H9 (cell line): Measurements from ENCODE around the gene TDRD5. TPM values are rescaled to one million over a fixed set of nuclear protein-coding genes. Genes with fewer than 3 reads are reported as not detected.

Experiments
- DNase-seq: peaks from one replicate; pipeline ENCODE4 v3.0.0-alpha.2; 2017
- H2AFZ ChIP-seq: one replicate; pipeline ENCODE4 v1.6.1; 2013; ENCODE audit warnings: mild to moderate bottlenecking, low read length, control low read depth, moderate library complexity
- H2AK5ac ChIP-seq: 2 replicates; pipeline ENCODE4 v1.6.1; 2013; ENCODE audit warnings: low read length, control low read depth, mixed read lengths; ENCODE audit not compliant: insufficient read length
- H2BK120ac ChIP-seq: one replicate; pipeline ENCODE4 v1.6.1; 2013; ENCODE audit warnings: low read depth, mild to moderate bottlenecking, low read length, control low read depth, inconsistent platforms; ENCODE audit not compliant: poor library complexity, severe bottlenecking
- H2BK12ac ChIP-seq: 2 replicates; pipeline ENCODE4 v1.6.1; 2013; ENCODE audit warnings: low read length, control low read depth, mixed read lengths, low read depth; ENCODE audit not compliant: insufficient read length
- H2BK15ac ChIP-seq: 2 replicates; pipeline ENCODE4 v1.6.1; 2013; ENCODE audit warnings: low read depth, low read length, control low read depth
- H2BK20ac ChIP-seq: one replicate; pipeline ENCODE4 v1.6.1; 2013; ENCODE audit warnings: low read depth, mild to moderate bottlenecking, low read length, control low read depth, inconsistent platforms; ENCODE audit not compliant: poor library complexity, severe bottlenecking
- H2BK5ac ChIP-seq: 2 replicates; pipeline ENCODE4 v1.6.1; 2013; ENCODE audit warnings: low read length, control low read depth, mixed read lengths; ENCODE audit not compliant: insufficient read length
- H3K14ac ChIP-seq: 2 replicates; pipeline ENCODE4 v1.6.1; 2013; ENCODE audit warnings: low read length, control low read depth; ENCODE audit not compliant: insufficient read depth
- H3K18ac ChIP-seq: 2 replicates; pipeline ENCODE4 v1.6.1; 2013; ENCODE audit warnings: low read depth, mild to moderate bottlenecking, mixed read lengths, low read length, control low read depth; ENCODE audit not compliant: insufficient read length
- H3K23ac ChIP-seq: 2 replicates; pipeline ENCODE4 v1.6.1; 2013; ENCODE audit warnings: low read length, control low read depth, mixed read lengths, low read depth; ENCODE audit not compliant: insufficient read length
- H3K23me2 ChIP-seq: 2 replicates; pipeline ENCODE4 v1.6.1; 2013; ENCODE audit warnings: low read depth, mild to moderate bottlenecking, mixed read lengths, low read length, control low read depth; ENCODE audit not compliant: insufficient read length, poor library complexity, severe bottlenecking
- H3K27ac ChIP-seq: 2 replicates; pipeline ENCODE4 v1.5.1; 2013; ENCODE audit warnings: low read length, control low read depth, mixed read lengths, low read depth; ENCODE audit not compliant: insufficient read length
- H3K27me3 ChIP-seq: 2 replicates; pipeline ENCODE4 v1.6.1; 2013; ENCODE audit warnings: low read length, control low read depth, inconsistent platforms; ENCODE audit not compliant: insufficient read depth
- H3K4ac ChIP-seq: 2 replicates; pipeline ENCODE4 v1.6.1; 2013; ENCODE audit warnings: low read depth, mild to moderate bottlenecking, control low read depth, inconsistent platforms, low read length, moderate library complexity
- H3K4me1 ChIP-seq: 2 replicates; pipeline ENCODE4 v1.6.1; 2013; ENCODE audit warnings: low read length, control low read depth, inconsistent platforms; ENCODE audit not compliant: insufficient read depth
- H3K4me2 ChIP-seq: 2 replicates; pipeline ENCODE4 v1.6.1; 2013; ENCODE audit warnings: low read length, control low read depth, mixed read lengths; ENCODE audit not compliant: insufficient read length, insufficient read depth
- H3K56ac ChIP-seq: 2 replicates; pipeline ENCODE4 v1.6.1; 2013; ENCODE audit warnings: low read depth, mild to moderate bottlenecking, mixed read lengths, low read length, control low read depth; ENCODE audit not compliant: insufficient read length
- H3K79me1 ChIP-seq: 2 replicates; pipeline ENCODE4 v1.6.1; 2013; ENCODE audit warnings: low read depth, mild to moderate bottlenecking, moderate library complexity, low read length, control low read depth, inconsistent platforms; ENCODE audit not compliant: insufficient read depth, poor library complexity, severe bottlenecking
- H3K79me2 ChIP-seq: 2 replicates; pipeline ENCODE4 v1.6.1; 2013; ENCODE audit warnings: low read length, control low read depth, inconsistent platforms; ENCODE audit not compliant: insufficient read depth
- H3K9ac ChIP-seq: 2 replicates; pipeline ENCODE4 v1.6.1; 2013; ENCODE audit warnings: low read length, control low read depth, mixed read lengths; ENCODE audit not compliant: insufficient read length; ENCODE audit errors: extremely low read depth
- H3K9me3 ChIP-seq: one replicate; pipeline ENCODE4 v1.6.1; 2013; ENCODE audit warnings: low read depth, low read length, inconsistent platforms; ENCODE audit not compliant: control insufficient read depth
- H3T11ph ChIP-seq: one replicate; pipeline ENCODE4 v1.6.1; 2013; ENCODE audit warnings: mild to moderate bottlenecking, low read length, control low read depth, inconsistent platforms
- H4K20me1 ChIP-seq: one replicate; pipeline ENCODE4 v1.6.1; 2013; ENCODE audit not compliant: control insufficient read depth, insufficient read length, insufficient read depth
- H4K5ac ChIP-seq: 2 replicates; pipeline ENCODE4 v1.6.1; 2013; ENCODE audit warnings: low read depth, mild to moderate bottlenecking, mixed read lengths, low read length, control low read depth; ENCODE audit not compliant: insufficient read length
- H4K8ac ChIP-seq: replicated peaks from 2 replicates; pipeline ENCODE4 v1.6.1; 2013; ENCODE audit warnings: low read length, control low read depth, mixed read lengths, low read depth; ENCODE audit not compliant: insufficient read length
- H4K91ac ChIP-seq: 2 replicates; pipeline ENCODE4 v1.6.1; 2013; ENCODE audit warnings: low read depth, mild to moderate bottlenecking, moderate library complexity, mixed read lengths, low read length, control low read depth; ENCODE audit not compliant: insufficient read length
- H3K27ac Mint-ChIP-seq, 3 experiments: 2 replicates in 2 of 3; 3 replicates in 1 of 3; pipeline ENCODE4 v1.8.0; 2020 to 2021; ENCODE audit warnings: mixed read lengths in 3 of 3, mild to moderate bottlenecking in 1 of 3, moderate library complexity in 1 of 3
- H3K27me3 Mint-ChIP-seq: 2 replicates; pipeline ENCODE4 v1.8.0; 2021; ENCODE audit warnings: low read depth, mild to moderate bottlenecking, moderate library complexity, mixed read lengths
- H3K36me3 Mint-ChIP-seq, 3 experiments: 2 replicates in 2 of 3; 3 replicates in 1 of 3; pipeline ENCODE4 v1.8.0; 2020 to 2021; ENCODE audit warnings: low read depth in 3 of 3, mixed read lengths in 3 of 3; ENCODE audit not compliant: insufficient read depth in 1 of 3
- H3K4me1 Mint-ChIP-seq, 2 experiments: 2 replicates each; pipeline ENCODE4 v1.8.0; 2020; ENCODE audit warnings: mixed read lengths in 2 of 2
- H3K4me3 Mint-ChIP-seq, 2 experiments: 2 replicates in 1 of 2; 3 replicates in 1 of 2; pipeline ENCODE4 v1.8.0; 2020 to 2021; ENCODE audit warnings: mild to moderate bottlenecking in 2 of 2, mixed read lengths in 2 of 2, moderate library complexity in 1 of 2
- H3K9me3 Mint-ChIP-seq, 2 experiments: 2 replicates in 1 of 2; 3 replicates in 1 of 2; pipeline ENCODE4 v1.8.0; 2020; ENCODE audit warnings: mild to moderate bottlenecking in 2 of 2, mixed read lengths in 2 of 2, moderate library complexity in 1 of 2
- WGBS: extraction: QIAGEN DNeasy Blood & Tissue Kit; methylation state at CpG from one replicate; pipeline ENCODE4 v1.1.7; 2013; ENCODE audit warnings: missing lambda C conversion rate, low lambda C conversion rate, mixed read lengths; ENCODE audit not compliant: insufficient read length; ENCODE audit errors: extremely low coverage; 5-methylcytosine and 5-hydroxymethylcytosine counted together
- total RNA-seq: library from RNA; stranded (reverse); gene quantifications from 2 replicates; pipeline ENCODE4 v1.2.1, GENCODE V29; 2021
- TF ChIP-seq, protein P1 (sequence below): fragments of 200-600 bp; sonication (generic); conservative IDR thresholded peaks from 3 replicates; pipeline ENCODE4 v1.8.0; 2021; ENCODE audit warnings: antibody characterized with exemption, mild to moderate bottlenecking

Gene TDRD5
- total RNA-seq, 1 experiment from 2014 or later: 0.33 TPM

DNA sequence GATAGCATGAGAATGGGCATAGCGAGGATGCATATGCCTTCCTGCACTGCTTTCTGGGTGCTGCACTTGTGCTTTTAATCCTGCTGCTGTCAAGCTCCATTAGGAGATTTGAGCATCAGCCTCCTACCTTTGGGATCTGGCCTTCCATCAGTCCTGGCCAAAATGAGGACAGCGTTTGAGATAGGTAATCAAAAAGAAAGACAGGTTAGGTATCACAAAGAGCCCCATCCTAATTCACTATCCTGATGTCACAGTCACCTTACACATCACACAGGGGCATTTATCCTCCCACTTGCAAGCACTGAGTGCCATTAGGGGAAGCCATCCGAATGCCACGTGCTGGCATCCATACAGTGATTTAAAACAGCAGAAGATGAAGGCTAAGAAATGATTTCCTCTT, 138.2 kb downstream of the TDRD5 start:
- no peak overlapping the region for H3K4me2 ChIP-seq
- H3K18ac ChIP-seq: no peak overlapping the region
- no peak overlapping the region for H3K23ac ChIP-seq
- H3K79me1 ChIP-seq: no peaks in the 10 kb centered on the region
- no peaks in the 10 kb centered on the region for H3K23me2 ChIP-seq
- H3K27me3 Mint-ChIP-seq: peaks cover 2% of the 10 kb centered on the region; the same call in 1 of the 2 replicates
- WGBS: no CpG with 5 or more reads among the region's 4 CpGs
- no peak overlapping the region for H2BK15ac ChIP-seq
- H3K27ac Mint-ChIP-seq: peak overlapping the region in 1 of 3 experiments; percentile 20; a peak in 1 of 7 replicates
- no peaks in the 10 kb centered on the region for H4K20me1 ChIP-seq
- no peaks in the 10 kb centered on the region for H3K79me2 ChIP-seq
- peaks cover 7 to 12% of the 10 kb centered on the region in 2 experiments; a peak in 3 of 4 replicates for H3K4me1 Mint-ChIP-seq
- H4K8ac ChIP-seq: no peak overlapping the region
- H2BK5ac ChIP-seq: no peak overlapping the region
- no peaks in the 10 kb centered on the region for H3K27me3 ChIP-seq
- H3K9me3 Mint-ChIP-seq: no peaks in the 10 kb centered on the region
- TF ChIP-seq, protein P1, sequence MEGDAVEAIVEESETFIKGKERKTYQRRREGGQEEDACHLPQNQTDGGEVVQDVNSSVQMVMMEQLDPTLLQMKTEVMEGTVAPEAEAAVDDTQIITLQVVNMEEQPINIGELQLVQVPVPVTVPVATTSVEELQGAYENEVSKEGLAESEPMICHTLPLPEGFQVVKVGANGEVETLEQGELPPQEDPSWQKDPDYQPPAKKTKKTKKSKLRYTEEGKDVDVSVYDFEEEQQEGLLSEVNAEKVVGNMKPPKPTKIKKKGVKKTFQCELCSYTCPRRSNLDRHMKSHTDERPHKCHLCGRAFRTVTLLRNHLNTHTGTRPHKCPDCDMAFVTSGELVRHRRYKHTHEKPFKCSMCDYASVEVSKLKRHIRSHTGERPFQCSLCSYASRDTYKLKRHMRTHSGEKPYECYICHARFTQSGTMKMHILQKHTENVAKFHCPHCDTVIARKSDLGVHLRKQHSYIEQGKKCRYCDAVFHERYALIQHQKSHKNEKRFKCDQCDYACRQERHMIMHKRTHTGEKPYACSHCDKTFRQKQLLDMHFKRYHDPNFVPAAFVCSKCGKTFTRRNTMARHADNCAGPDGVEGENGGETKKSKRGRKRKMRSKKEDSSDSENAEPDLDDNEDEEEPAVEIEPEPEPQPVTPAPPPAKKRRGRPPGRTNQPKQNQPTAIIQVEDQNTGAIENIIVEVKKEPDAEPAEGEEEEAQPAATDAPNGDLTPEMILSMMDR: no peak
- DNase-seq: no peak
- no peak overlapping the region for H3K4me3 Mint-ChIP-seq
- no peaks in the 10 kb centered on the region for H3K9me3 ChIP-seq
- no peak overlapping the region for H4K91ac ChIP-seq
- no peak overlapping the region for H2BK12ac ChIP-seq
- no peak overlapping the region for H4K5ac ChIP-seq
- H3K27ac ChIP-seq: no peak overlapping the region
- H3K56ac ChIP-seq: no peak overlapping the region
- no peak overlapping the region for H3K14ac ChIP-seq
- no peaks in the 10 kb centered on the region for H3K36me3 Mint-ChIP-seq
- no peak overlapping the region for H2BK120ac ChIP-seq
- H3T11ph ChIP-seq: no peak overlapping the region
- H2AK5ac ChIP-seq: no peak overlapping the region
- H2BK20ac ChIP-seq: no peak overlapping the region
- no peak overlapping the region for H3K9ac ChIP-seq
- no peak overlapping the region for H3K4ac ChIP-seq
- no peak overlapping the region for H2AFZ ChIP-seq
- no peaks in the 10 kb centered on the region for H3K4me1 ChIP-seq
